BE2C (cell line): ENCODE measurements around the gene HYAL4.
"Not testable (repeated sequence)": the region's sequence is repeated elsewhere in the genome, so short reads cannot be mapped to it uniquely, and the experiment has no call there.

Experiments used
- DNase-seq: peaks from one replicate; pipeline ENCODE4 v3.0.0-alpha.2; 2020
- H3K27me3 ChIP-seq: fragments of 250-450 bp; sonication (Bioruptor Pico); 2 replicates; pipeline ENCODE4 v1.5.1; 2020; ENCODE audit warnings: mild to moderate bottlenecking
- H3K36me3 ChIP-seq: fragments of 250-450 bp; sonication (Bioruptor Pico); 2 replicates; pipeline ENCODE4 v1.5.1; 2020; ENCODE audit warnings: mild to moderate bottlenecking
- H3K4me1 ChIP-seq: fragments of 250-450 bp; sonication (Bioruptor Pico); 2 replicates; pipeline ENCODE4 v1.5.1; 2020
- H3K4me3 ChIP-seq: 2 replicates; pipeline ENCODE4 v1.5.1; 2011; ENCODE audit warnings: low read depth, low read length
- H3K9me3 ChIP-seq: fragments of 250-450 bp; sonication (Bioruptor Pico); 2 replicates; pipeline ENCODE4 v1.5.1; 2020
- CTCF ChIP-seq: IDR thresholded peaks from 2 replicates; pipeline ENCODE4 v1.5.1; 2012; ENCODE audit warnings: mild to moderate bottlenecking, low read depth, low read length

HYAL4 gene

GRCh38 chr7:123802249-123802648 lies 42.7 kb upstream of the HYAL4 start:
- Histone ChIP-seq H3K36me3 (no peaks in the 10 kb centered on the region), H3K4me1 (no peaks in the 10 kb centered on the region; the same call in 1 of the 2 replicates), H3K9me3 (no peaks in the 10 kb centered on the region), H3K27me3 (no peaks in the 10 kb centered on the region), H3K4me3 (no peak overlapping the region)
- no peak for TF ChIP-seq CTCF
- DNase-seq, result no peak

DNA sequence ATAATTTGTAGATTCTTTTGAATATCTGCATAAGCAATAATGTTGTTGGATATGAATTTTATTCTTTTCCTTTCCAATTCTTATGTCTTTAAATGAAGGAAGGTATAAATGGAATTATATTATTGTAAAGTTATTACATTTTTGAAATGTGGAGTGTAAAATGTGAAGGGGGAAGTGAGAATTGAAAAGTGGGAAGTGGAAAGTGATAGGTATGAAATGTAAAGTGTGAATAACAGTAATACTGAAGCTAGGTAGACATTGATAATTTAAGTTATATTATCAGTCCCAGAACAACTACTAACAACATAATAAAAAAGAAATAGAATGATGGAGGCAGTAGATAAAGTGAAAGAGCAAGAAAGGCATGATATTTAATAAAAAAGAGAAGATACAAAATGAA lies 39.7 kb upstream of the HYAL4 start:
- Histone ChIP-seq H3K4me1 (no peaks in the 10 kb centered on the region), H3K36me3 (no peaks in the 10 kb centered on the region), H3K4me3 (no peak overlapping the region), H3K9me3 (no peaks in the 10 kb centered on the region), H3K27me3 (no peaks in the 10 kb centered on the region)
- no peak for DNase-seq
- TF ChIP-seq CTCF, result no peak

- DNase-seq, result no peak
- no peak for TF ChIP-seq CTCF
Observed at GRCh38 chr7:123809471-123809870, 35.5 kb upstream of the HYAL4 start.

GRCh38 chr7:123811056-123811455 lies 33.9 kb upstream of the HYAL4 start:
- DNase-seq, result no peak

More at GRCh38 chr7:123809471-123809870, 35.5 kb upstream of the HYAL4 start:
- H3K36me3 ChIP-seq, result no peaks in the 10 kb centered on the region
- H3K4me3 ChIP-seq, result no peak overlapping the region
- H3K27me3 ChIP-seq, result peaks cover 2% of the 10 kb centered on the region; the same call in 1 of the 2 replicates
- H3K4me1 ChIP-seq, result no peaks in the 10 kb centered on the region
- no peaks in the 10 kb centered on the region for H3K9me3 ChIP-seq

DNA sequence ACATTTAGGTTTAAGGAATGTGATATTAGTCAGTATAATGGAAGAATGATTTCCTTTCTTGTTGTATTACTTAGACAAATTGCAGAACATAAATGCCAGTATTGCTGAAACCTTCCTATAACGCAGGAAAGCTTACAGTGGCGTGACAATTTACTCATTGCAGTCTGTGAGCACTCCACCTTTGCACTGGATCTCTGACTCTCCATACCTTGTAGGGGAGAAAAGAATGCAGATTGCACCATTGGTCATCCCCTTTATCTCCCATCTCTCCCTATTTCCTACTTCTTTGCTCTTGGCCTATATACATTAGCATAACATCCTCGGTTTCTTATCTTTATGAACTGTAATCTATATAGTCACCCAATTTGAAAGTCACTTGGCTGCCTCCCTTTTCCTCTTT lies 28.1 kb upstream of the HYAL4 start:
- DNase-seq, result no peak
- H3K4me3 ChIP-seq, result no peak overlapping the region
- no peaks in the 10 kb centered on the region for H3K36me3 ChIP-seq
- no peak for TF ChIP-seq CTCF
- H3K4me1 ChIP-seq, result no peaks in the 10 kb centered on the region
- no peaks in the 10 kb centered on the region for H3K9me3 ChIP-seq
- peaks cover 2% of the 10 kb centered on the region; the same call in 1 of the 2 replicates for H3K27me3 ChIP-seq

More at GRCh38 chr7:123811056-123811455, 33.9 kb upstream of the HYAL4 start:
- Histone ChIP-seq H3K4me3 (no peak overlapping the region), H3K9me3 (no peaks in the 10 kb centered on the region), H3K27me3 (peaks cover 2% of the 10 kb centered on the region; the same call in 1 of the 2 replicates), H3K36me3 (no peaks in the 10 kb centered on the region), H3K4me1 (no peaks in the 10 kb centered on the region)
- TF ChIP-seq CTCF, result no peak

GRCh38 chr7:123819001-123819400 lies 26.0 kb upstream of the HYAL4 start:
- Histone ChIP-seq H3K27me3 (no peaks in the 10 kb centered on the region), H3K4me3 (no peak overlapping the region), H3K9me3 (no peaks in the 10 kb centered on the region), H3K4me1 (no peaks in the 10 kb centered on the region), H3K36me3 (no peaks in the 10 kb centered on the region)
- DNase-seq, result no peak
- no peak for TF ChIP-seq CTCF

DNA sequence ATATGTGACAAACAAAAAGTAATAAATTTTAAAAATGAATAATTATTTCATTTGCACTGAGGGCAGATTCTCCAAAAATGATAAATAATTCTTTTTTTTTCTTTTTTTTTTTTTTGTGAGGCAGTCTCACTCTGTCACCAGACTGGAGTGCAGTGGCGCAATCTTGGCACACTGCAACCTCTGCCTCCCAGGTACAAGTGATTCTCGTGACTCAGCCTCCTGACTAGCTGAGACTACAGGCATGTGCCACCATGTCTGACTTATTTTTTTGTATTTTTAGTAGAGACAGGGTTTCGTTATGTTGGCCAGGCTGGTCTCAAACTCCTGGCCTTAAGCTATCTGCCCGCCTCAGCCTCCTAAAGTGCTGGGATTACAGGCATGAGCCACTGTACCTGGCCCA lies 25.2 kb upstream of the HYAL4 start:
- not testable (repeated sequence) for H3K9me3 ChIP-seq, H3K4me1 ChIP-seq, DNase-seq, H3K4me3 ChIP-seq, H3K36me3 ChIP-seq, H3K27me3 ChIP-seq
